HepG2 (cell line): ENCODE data around the gene RAC3. TPM values are rescaled to one million over a fixed set of nuclear protein-coding genes. Genes with fewer than 3 reads are reported as not detected.
A peak's percentile ranks its signal among the peaks of the same experiment; 100 is the strongest.

ENCODE experiments used
- ATF6 ChIP-seq: sonication (generic); formaldehyde crosslinking; conservative IDR thresholded peaks from 2 replicates; pipeline ENCODE4 v1.4.0; 2020; ENCODE audit warnings: missing genetic modification reagents
- EP300 ChIP-seq, 3 experiments: sonication (generic) in 1 of 3; formaldehyde crosslinking in 1 of 3; IDR thresholded peaks; 2 replicates each; pipeline versions ENCODE4 v1.5.1 to v1.6.1; 2011 to 2020; ENCODE audit warnings: low read depth in 2 of 3, low read length in 2 of 3, borderline replicate concordance in 1 of 3, improper control_type of control experiment in 1 of 3, mild to moderate bottlenecking in 1 of 3, missing genetic modification reagents in 1 of 3, moderate library complexity in 1 of 3
- HMGA1 ChIP-seq: sonication (generic); formaldehyde crosslinking; conservative IDR thresholded peaks from 2 replicates; pipeline ENCODE4 v1.4.0; 2020; ENCODE audit warnings: missing genetic modification reagents
- HNF1B ChIP-seq: sonication (generic); formaldehyde crosslinking; IDR thresholded peaks from 2 replicates; pipeline ENCODE4 v1.5.1; 2020; ENCODE audit warnings: mild to moderate bottlenecking, moderate library complexity, missing genetic modification reagents
- SMAD9 ChIP-seq: sonication (generic); formaldehyde crosslinking; IDR thresholded peaks from 2 replicates; pipeline ENCODE4 v1.5.1; 2020; ENCODE audit warnings: mild to moderate bottlenecking, missing genetic modification reagents
- SMC3 ChIP-seq: IDR thresholded peaks from 2 replicates; pipeline ENCODE4 v1.6.1; 2011; ENCODE audit warnings: low read length, improper control_type of control experiment
- TARDBP ChIP-seq: sonication (generic); formaldehyde crosslinking; IDR thresholded peaks from 2 replicates; pipeline ENCODE4 v1.8.0; 2022; ENCODE audit warnings: mild to moderate bottlenecking, missing genetic modification reagents
- TP53 ChIP-seq: sonication (generic); formaldehyde crosslinking; conservative IDR thresholded peaks from 2 replicates; pipeline ENCODE4 v1.4.0; 2020; ENCODE audit warnings: missing genetic modification reagents
- U2AF2 ChIP-seq: fragments of 200-400 bp; formaldehyde crosslinking; IDR thresholded peaks from 2 replicates; pipeline ENCODE4 v1.6.1; 2017; ENCODE audit warnings: low read depth, mild to moderate bottlenecking, low read length
- ZBTB20 ChIP-seq: sonication (generic); formaldehyde crosslinking; IDR thresholded peaks from 2 replicates; pipeline ENCODE4 v1.8.1; 2023; ENCODE audit warnings: missing genetic modification reagents, low read depth, mild to moderate bottlenecking, borderline replicate concordance
- ZNF567 ChIP-seq: sonication (generic); formaldehyde crosslinking; IDR thresholded peaks from 2 replicates; pipeline ENCODE4 v1.8.1; 2023; ENCODE audit warnings: mild to moderate bottlenecking, missing genetic modification reagents, borderline replicate concordance
- ZNF672 ChIP-seq: sonication (generic); formaldehyde crosslinking; IDR thresholded peaks from 2 replicates; pipeline ENCODE4 v1.8.1; 2022; ENCODE audit warnings: missing genetic modification reagents
- ZSCAN5A ChIP-seq: sonication (generic); formaldehyde crosslinking; IDR thresholded peaks from 2 replicates; pipeline ENCODE4 v1.8.0; 2022; ENCODE audit warnings: mild to moderate bottlenecking, missing genetic modification reagents, borderline replicate concordance
- polyA plus RNA-seq, 8 experiments: library from polyadenylated mRNA; depleted of rRNA in 3 of 8; stranded (reverse) in 7 of 8; unstranded in 1 of 8; fragments of >200 nt; fragmentation: Illumina TruSeq in 4 of 8; extraction: Trizol in 4 of 8; gene quantifications; 2 replicates each; pipeline versions ENCODE4 v1.2.1 to v1.2.3, GENCODE V29; 2011 to 2016; ENCODE audit warnings: low read depth in 4 of 8, missing spikeins in 1 of 8, mixed read lengths in 1 of 8; ENCODE audit not compliant: insufficient read depth in 1 of 8
- total RNA-seq, 5 experiments: library from RNA; depleted of rRNA; stranded (reverse); fragments of >200 nt; fragmentation: Illumina TruSeq; extraction: Trizol; gene quantifications; 2 replicates each; pipeline ENCODE4 v1.2.3, GENCODE V29; 2016; ENCODE audit warnings: low read depth in 1 of 5
- TF ChIP-seq, protein P1 (sequence below): sonication (generic); formaldehyde crosslinking; IDR thresholded peaks from 2 replicates; pipeline ENCODE4 v1.5.0; 2020; ENCODE audit warnings: missing genetic modification reagents, mild to moderate bottlenecking, borderline replicate concordance
- TF ChIP-seq, protein P2 (sequence below): sonication (generic); formaldehyde crosslinking; IDR thresholded peaks from 2 replicates; pipeline ENCODE4 v1.5.1; 2020; ENCODE audit warnings: mild to moderate bottlenecking, missing genetic modification reagents, borderline replicate concordance

Gene RAC3
- total and polyA plus RNA-seq, 2 of the 13 experiments (the other 11 are each of a cell fraction or from before 2014, with no cell fraction given) = 10.5 to 21.3 TPM

GRCh38 chr17:82003411-82004381, 27.8 kb upstream of the RAC3 start (continued):
- TF ChIP-seq HNF1B (CRISPR knock-in tag) (0 out of 2 replicates have a peak, but pooled peaks have one; percentile 34), SMC3 (no peak; the same call in 1 of the 2 replicates), ZBTB20 (CRISPR knock-in tag) (0 out of 2 replicates have a peak, but pooled peaks have one; percentile 78), ZNF567 (no peak), TARDBP (no peak; the same call in 1 of the 2 replicates), U2AF2 (no peak), TP53 (CRISPR knock-in tag) (peak; percentile 65; the same call in 1 of the 2 replicates), ZSCAN5A (CRISPR knock-in tag) (no peak), SMAD9 (CRISPR knock-in tag) (no peak), ATF6 (no peak), ZNF672 (CRISPR knock-in tag) (no peak), EP300 (IDR thresholded peaks at IDR 0.05; ENCODE audit: low read depth in 2 of 2, low read length in 2 of 2) (peak in 1 of 2 experiments; percentile 85; a peak in 2 of 4 replicates), EP300 (CRISPR knock-in tag; IDR thresholded peaks at IDR 0.05; ENCODE audit: borderline replicate concordance) (peak; percentile 82), HMGA1 (CRISPR knock-in tag) (no peak)
- TF ChIP-seq, protein P1, sequence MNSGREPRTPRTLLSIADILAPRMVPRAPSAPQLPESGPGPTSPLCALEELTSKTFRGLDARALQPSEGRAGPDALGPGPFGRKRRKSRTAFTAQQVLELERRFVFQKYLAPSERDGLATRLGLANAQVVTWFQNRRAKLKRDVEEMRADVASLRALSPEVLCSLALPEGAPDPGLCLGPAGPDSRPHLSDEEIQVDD (CRISPR knock-in tag) = peak; percentile 51; the same call in 1 of the 2 replicates
- TF ChIP-seq, protein P2, sequence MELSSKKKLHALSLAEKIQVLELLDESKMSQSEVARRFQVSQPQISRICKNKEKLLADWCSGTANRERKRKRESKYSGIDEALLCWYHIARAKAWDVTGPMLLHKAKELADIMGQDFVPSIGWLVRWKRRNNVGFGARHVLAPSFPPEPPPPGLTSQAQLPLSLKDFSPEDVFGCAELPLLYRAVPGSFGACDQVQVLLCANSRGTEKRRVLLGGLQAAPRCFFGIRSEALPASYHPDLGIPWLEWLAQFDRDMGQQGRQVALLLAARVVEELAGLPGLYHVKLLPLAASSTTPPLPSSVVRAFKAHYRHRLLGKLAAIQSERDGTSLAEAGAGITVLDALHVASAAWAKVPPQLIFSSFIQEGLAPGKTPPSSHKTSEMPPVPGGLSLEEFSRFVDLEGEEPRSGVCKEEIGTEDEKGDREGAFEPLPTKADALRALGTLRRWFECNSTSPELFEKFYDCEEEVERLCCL (CRISPR knock-in tag) = no peak
